HG02970 (cell line): ENCODE results near the gene MTMR2.
A peak's percentile ranks its signal among the peaks of the same experiment; 100 is the strongest.

Experiments
- ATAC-seq: cut with Tn5 transposase; IDR thresholded peaks from one replicate; pipeline ENCODE4 v1.9.1; 2021; ENCODE audit warnings: mild to moderate bottlenecking, moderate library complexity, moderate number of reproducible peaks; ENCODE audit not compliant: unreplicated experiment, low FRiP score

Gene MTMR2

DNA sequence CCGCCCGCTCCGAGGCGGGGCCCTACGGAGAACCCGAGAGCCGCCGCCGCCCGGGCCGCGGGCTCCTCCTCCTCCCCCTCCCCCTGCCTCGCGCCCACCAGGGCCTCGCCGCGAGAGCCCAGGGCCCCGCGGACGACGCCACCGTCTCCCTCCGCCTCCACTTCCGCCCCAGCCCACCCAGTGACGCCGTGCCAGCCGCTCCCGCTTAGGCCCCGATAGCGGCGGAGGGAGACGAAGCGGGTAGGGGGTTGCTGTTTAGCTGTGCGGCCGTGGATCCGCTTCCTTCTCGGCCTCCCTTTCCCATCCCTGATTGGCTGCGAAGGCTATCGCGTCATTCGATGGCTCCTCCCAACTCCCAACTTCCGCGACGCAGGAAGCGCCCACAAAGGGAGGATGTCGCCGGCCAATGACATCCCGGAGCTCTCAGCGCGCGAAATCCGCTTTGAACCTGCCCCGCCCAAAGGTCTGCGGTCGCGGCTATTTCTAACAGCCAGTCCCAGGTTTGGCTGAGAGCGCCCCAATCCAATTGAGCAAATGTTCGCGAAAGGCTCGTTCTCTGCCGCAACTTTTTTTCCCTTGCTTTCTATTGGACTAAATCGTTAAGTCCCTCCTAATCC is 134.3 kb downstream of the MTMR2 start, which contains the start of gene FAM76B:
FAM76B (minus strand) TSS at position 277 of the 617 bp plus-strand sequence. CDS start 304 bp downstream, outside the sequence.
- ATAC-seq = peak; percentile 82

DNA sequence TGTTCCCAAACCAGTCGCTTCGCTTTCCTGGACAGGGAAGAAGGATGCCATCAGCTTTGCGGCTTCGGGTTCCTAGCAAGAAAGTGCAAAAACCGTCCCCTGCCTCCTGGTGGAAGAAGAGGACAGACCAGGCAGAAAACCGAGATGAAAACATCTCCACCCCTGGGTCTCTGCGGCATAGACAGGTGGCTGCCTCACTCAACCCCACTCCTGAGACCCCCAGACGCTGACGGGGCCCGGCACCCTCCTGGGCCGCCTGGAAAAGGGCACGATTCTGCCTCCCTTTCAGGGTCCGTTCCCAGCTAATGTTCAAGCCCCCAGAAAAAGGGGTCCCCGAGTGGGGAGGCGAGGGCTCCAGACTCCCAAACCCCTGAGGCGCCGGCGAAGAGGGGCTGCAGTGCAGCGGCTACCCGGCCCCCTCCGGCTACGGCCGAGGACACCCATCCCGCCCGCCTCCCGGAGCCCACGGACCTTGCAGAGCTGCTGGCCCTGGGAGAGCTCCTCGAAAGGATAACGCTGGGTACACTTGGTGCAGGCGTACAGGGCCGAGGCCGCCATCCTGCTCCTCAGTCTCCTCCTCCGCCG is 134.9 kb downstream of the MTMR2 start:
- no peak for ATAC-seq
